Kidney (tissue), 14 donors: Measurements from ENCODE around the gene EREG. TPM values are rescaled to one million over a fixed set of nuclear protein-coding genes. Genes with fewer than 3 reads are reported as not detected.

Source experiments
- DNase-seq, 5 donors: peaks; one replicate each; pipeline ENCODE4 v3.0.0-alpha.2; 2013 to 2020
- FAIRE-seq: peaks from 2 replicates; lab custom pipeline; 2012; peaks lifted over from hg19 to GRCh38; lab: Jason Lieb, UNC
- H3K27ac ChIP-seq, 2 donors: one replicate each; pipeline ENCODE4 v1.7.0; 2013; ENCODE audit warnings: low read depth in 2 of 2, low read length in 2 of 2, inconsistent platforms in 1 of 2
- H3K27me3 ChIP-seq: one replicate; pipeline ENCODE4 v1.7.1; 2013; ENCODE audit warnings: low read length, inconsistent platforms; ENCODE audit not compliant: control insufficient read depth, insufficient read depth
- H3K36me3 ChIP-seq, 3 donors: one replicate each; pipeline versions ENCODE4 v1.7.0 to v1.7.1; 2013; ENCODE audit warnings: low read length in 3 of 3, control low read depth in 1 of 3, inconsistent platforms in 1 of 3; ENCODE audit not compliant: insufficient read depth in 3 of 3, control insufficient read depth in 2 of 3
- H3K4me1 ChIP-seq, 3 donors: one replicate each; pipeline versions ENCODE4 v1.7.0 to v1.7.1; 2013; ENCODE audit warnings: low read length in 3 of 3, inconsistent platforms in 1 of 3, low read depth in 1 of 3; ENCODE audit not compliant: control insufficient read depth in 2 of 3, insufficient read depth in 2 of 3
- H3K4me3 ChIP-seq, 3 donors: one replicate each; pipeline versions ENCODE4 v1.7.0 to v1.8.1; 2013; ENCODE audit warnings: low read length in 3 of 3, control low read depth in 1 of 3, inconsistent platforms in 1 of 3
- H3K9ac ChIP-seq, 3 donors: one replicate each; pipeline versions ENCODE4 v1.7.0 to v1.7.1; 2013; ENCODE audit warnings: low read length in 3 of 3, control low read depth in 1 of 3, inconsistent platforms in 1 of 3
- H3K9me3 ChIP-seq, 3 donors: one replicate each; pipeline versions ENCODE4 v1.7.0 to v1.7.1; 2013; ENCODE audit warnings: low read length in 3 of 3, control low read depth in 1 of 3, inconsistent platforms in 1 of 3; ENCODE audit not compliant: control insufficient read depth in 2 of 3, insufficient read depth in 1 of 3
- CTCF ChIP-seq: IDR thresholded peaks from 3 replicates; pipeline ENCODE4 v1.5.1; 2012; ENCODE audit warnings: mild to moderate bottlenecking, moderate library complexity, borderline replicate concordance; ENCODE audit not compliant: insufficient read depth; ENCODE audit errors: extremely low read depth
- intact Hi-C: fragments of 100-400 bp; cut with DNase I; formaldehyde crosslinking; loops from one replicate; pipeline ENCODE4 v1.11.1; 2022
- polyA plus RNA-seq: library from polyadenylated mRNA; stranded (reverse); fragments of 350-450 nt; fragmentation: Illumina TruSeq; extraction: RNeasy Lipid Tissue Mini Kit (QIAGEN cat#74804); gene quantifications from one replicate; pipeline ENCODE4 v1.2.3, GENCODE V29; 2014; ENCODE audit warnings: low read depth, low replicate concordance; ENCODE audit not compliant: insufficient read depth
- total RNA-seq: library from RNA; stranded (reverse); fragmentation: NEBNext Ultra II Directional; extraction: Animal tissue kit (Norgen Biotek cat#: 25700); gene quantifications from one replicate; pipeline ENCODE4 v1.2.1, GENCODE V29; 2021
- donor health status: control.
- donor health status: control.
- donor health status: control.
- donor health status: control.
- donor health status: control.
- donor health status: DM: yes; HTN: yes; CAD: no.
- donor health status: Normal renal cell carcinoma (clear cell type).

The EREG gene
- total and polyA plus RNA-seq, 2 donors from 2014 or later, result 0.44 TPM; not detected in 1

GRCh38 chr4:74412225-74412624 lies 47.3 kb downstream of the EREG start:
- no peaks in the 10 kb centered on the region for H3K27me3 ChIP-seq
- DNase-seq (no peak), FAIRE-seq (no peak)
- H3K9ac ChIP-seq, result no peak overlapping the region
- H3K9me3 ChIP-seq, result no peaks in the 10 kb centered on the region
- no peak overlapping the region for H3K27ac ChIP-seq
- no peaks in the 10 kb centered on the region for H3K36me3 ChIP-seq
- H3K4me3 ChIP-seq, result no peak overlapping the region
- intact Hi-C loops, result no loop called here
- no peak for TF ChIP-seq CTCF
- H3K4me1 ChIP-seq, result no peaks in the 10 kb centered on the region

- DNase-seq (no peak), FAIRE-seq (no peak)
- Histone ChIP-seq H3K27me3 (no peaks in the 10 kb centered on the region), H3K4me1 (no peaks in the 10 kb centered on the region), H3K36me3 (no peaks in the 10 kb centered on the region), H3K9ac (no peak overlapping the region), H3K9me3 (no peaks in the 10 kb centered on the region), H3K4me3 (no peak overlapping the region), H3K27ac (no peak overlapping the region)
- intact Hi-C loops, result no loop called here
- TF ChIP-seq CTCF, result no peak
Measured at GRCh38 chr4:74413265-74413664, 48.3 kb downstream of the EREG start.

- DNase-seq (no peak), FAIRE-seq (no peak)
- TF ChIP-seq CTCF, result no peak
- intact Hi-C loops, result no loop called here
- H3K4me1 ChIP-seq, result no peaks in the 10 kb centered on the region
- no peaks in the 10 kb centered on the region for H3K27me3 ChIP-seq
- no peak overlapping the region for H3K27ac ChIP-seq
- no peaks in the 10 kb centered on the region for H3K9me3 ChIP-seq
- no peak overlapping the region for H3K4me3 ChIP-seq
- no peaks in the 10 kb centered on the region for H3K36me3 ChIP-seq
- H3K9ac ChIP-seq, result no peak overlapping the region
Measured at GRCh38 chr4:74414149-74414809, 49.3 kb downstream of the EREG start.
